MCF 10A (cell line): ENCODE results near the gene PAX3. TPM values are rescaled to one million over a fixed set of nuclear protein-coding genes. Genes with fewer than 3 reads are reported as not detected.

ENCODE experiments used
- BruUV-seq: library from RNA; stranded (reverse); fragments of 400-500 nt; replicated peaks from 2 replicates; lab custom pipeline; 2021; lab: Mats Ljungman, UMichigan
- CTCF ChIA-PET: fragments of 300-600 bp; sonication (Branson Sonifier 250); formaldehyde crosslinking; extraction: SDS; loops from one replicate; lab custom pipeline; 2021; ENCODE audit warnings: antibody characterized with exemption, inconsistent platforms; lab: Yijun Ruan, JAX
- POLR2A ChIA-PET: fragments of 300-600, 350-650 bp; sonication (Branson Sonifier 250); formaldehyde crosslinking; extraction: SDS; loops from one replicate; lab custom pipeline; 2020; ENCODE audit warnings: antibody characterized with exemption, inconsistent platforms; lab: Yijun Ruan, JAX
- DNase-seq: peaks from one replicate; pipeline ENCODE4 v3.0.0-alpha.2; 2018; ENCODE audit not compliant: unreplicated experiment
- H3K27ac Mint-ChIP-seq: one replicate; pipeline ENCODE4 v1.8.0; 2022; ENCODE audit warnings: mild to moderate bottlenecking, low read depth, mixed read lengths; ENCODE audit not compliant: unreplicated experiment
- H3K27me3 Mint-ChIP-seq: one replicate; pipeline ENCODE4 v1.8.0; 2022; ENCODE audit warnings: mixed read lengths; ENCODE audit not compliant: insufficient read depth, unreplicated experiment
- H3K36me3 Mint-ChIP-seq: one replicate; pipeline ENCODE4 v1.8.0; 2022; ENCODE audit warnings: mild to moderate bottlenecking, moderate library complexity, mixed read lengths; ENCODE audit not compliant: insufficient read depth, unreplicated experiment
- H3K4me1 Mint-ChIP-seq: one replicate; pipeline ENCODE4 v1.8.0; 2022; ENCODE audit warnings: mixed read lengths; ENCODE audit not compliant: insufficient read depth, unreplicated experiment
- H3K4me3 Mint-ChIP-seq: one replicate; pipeline ENCODE4 v1.8.0; 2022; ENCODE audit warnings: mild to moderate bottlenecking, moderate library complexity, mixed read lengths; ENCODE audit not compliant: unreplicated experiment
- H3K9me3 Mint-ChIP-seq: one replicate; pipeline ENCODE4 v1.8.0; 2022; ENCODE audit warnings: mixed read lengths; ENCODE audit not compliant: unreplicated experiment
- CTCF ChIP-seq: fragments of 200-600 bp; IDR thresholded peaks from one replicate; pipeline ENCODE4 v1.8.0; 2022; ENCODE audit warnings: antibody characterized with exemption, mild to moderate bottlenecking; ENCODE audit not compliant: unreplicated experiment
- intact Hi-C: fragments of 100-400 bp; cut with micrococcal nuclease; formaldehyde crosslinking; loops from 2 replicates; pipeline ENCODE4 v1.14.1; 2022
- total RNA-seq: library from RNA; stranded (reverse); gene quantifications from 2 replicates; pipeline ENCODE4 v1.2.3, GENCODE V29; 2022

Gene PAX3
- total RNA-seq, 1 experiment from 2014 or later, result not detected

GRCh38 chr2:222330910-222331309 lies 32.1 kb upstream of the PAX3 start:
- DNase-seq, result no peak
- intact Hi-C loops, result no loop called here
- Mint-ChIP-seq H3K4me3 (no peak overlapping the region), H3K4me1 (peaks cover 5% of the 10 kb centered on the region), H3K27ac (no peak overlapping the region), H3K9me3 (peaks cover 9% of the 10 kb centered on the region), H3K36me3 (no peaks in the 10 kb centered on the region), H3K27me3 (no peaks in the 10 kb centered on the region)
- no TSS peak for BruUV-seq
- ChIA-PET POLR2A (interaction anchor here (1.0 kb wide), 1 partner anchor 120 kb away, joined by 5 read pairs; no protein-coding TSS in a partner anchor), CTCF (no interaction called here)
- no peak for TF ChIP-seq CTCF

GRCh38 chr2:222322236-222322635 lies 23.4 kb upstream of the PAX3 start:
- intact Hi-C loops, result no loop called here
- no peaks in the 10 kb centered on the region for H3K36me3 Mint-ChIP-seq
- H3K4me3 Mint-ChIP-seq, result no peak overlapping the region
- no peak overlapping the region for H3K27ac Mint-ChIP-seq
- ChIA-PET POLR2A (interaction anchor here (0.9 kb wide), 1 partner anchor 12 kb away, joined by 4 read pairs; no protein-coding TSS in a partner anchor), CTCF (interaction anchor here (0.6 to 1.6 kb wide), 5 partner anchors 12 to 240 kb away, joined by 3 to 6 read pairs (median 3); no protein-coding TSS in a partner anchor)
- no peaks in the 10 kb centered on the region for H3K9me3 Mint-ChIP-seq
- TF ChIP-seq CTCF, result no peak
- DNase-seq, result no peak
- H3K4me1 Mint-ChIP-seq, result peaks cover 6% of the 10 kb centered on the region
- BruUV-seq, result no TSS peak
- H3K27me3 Mint-ChIP-seq, result no peaks in the 10 kb centered on the region

- CTCF ChIA-PET, result interaction anchor here (0.6 to 1.8 kb wide), 4 partner anchors 23 to 1323 kb away, joined by 4 to 6 read pairs (median 4); no protein-coding TSS in a partner anchor
Measured at GRCh38 chr2:222320436-222321395, 21.9 kb upstream of the PAX3 start.

More at GRCh38 chr2:222320436-222321395, 21.9 kb upstream of the PAX3 start:
- intact Hi-C loops, result no loop called here
- peaks cover 6% of the 10 kb centered on the region for H3K4me1 Mint-ChIP-seq
- H3K27ac Mint-ChIP-seq, result no peak overlapping the region
- no peaks in the 10 kb centered on the region for H3K9me3 Mint-ChIP-seq
- no peak for DNase-seq
- POLR2A ChIA-PET, result interaction anchor here (0.6 to 3.3 kb wide), 7 partner anchors 9 to 877 kb away, joined by 3 to 57 read pairs (median 3); no protein-coding TSS in a partner anchor
- peak overlapping the region; percentile 89 for H3K4me3 Mint-ChIP-seq
- no peak for TF ChIP-seq CTCF
- H3K36me3 Mint-ChIP-seq, result no peaks in the 10 kb centered on the region
- no TSS peak for BruUV-seq
- no peaks in the 10 kb centered on the region for H3K27me3 Mint-ChIP-seq
